Left renal cortex interstitium (tissue), 4 donors: ENCODE data around the gene NEURL1B. TPM values are rescaled to one million over a fixed set of nuclear protein-coding genes. Genes with fewer than 3 reads are reported as not detected.
A peak's percentile ranks its signal among the peaks of the same experiment; 100 is the strongest.

ENCODE experiments used
- DNase-seq, 4 donors: peaks; one replicate each; pipeline ENCODE4 v3.0.0-alpha.2; 2013; ENCODE audit warnings: low read depth in 4 of 4, low spot score in 2 of 4, missing footprints in 1 of 4
- polyA plus RNA-seq, 4 donors: library from polyadenylated mRNA; unstranded; fragments of 120-200 nt; gene quantifications; one replicate each; pipeline ENCODE4 v1.2.1, GENCODE V29; 2013; ENCODE audit not compliant: insufficient read length in 4 of 4

NEURL1B gene
- polyA plus RNA-seq, 4 donors: 13.6 to 17.0 (median 15.4) TPM

- DNase-seq: no peak
Measured at GRCh38 chr5:172607213-172607793, 33.8 kb upstream of the NEURL1B start.

DNA sequence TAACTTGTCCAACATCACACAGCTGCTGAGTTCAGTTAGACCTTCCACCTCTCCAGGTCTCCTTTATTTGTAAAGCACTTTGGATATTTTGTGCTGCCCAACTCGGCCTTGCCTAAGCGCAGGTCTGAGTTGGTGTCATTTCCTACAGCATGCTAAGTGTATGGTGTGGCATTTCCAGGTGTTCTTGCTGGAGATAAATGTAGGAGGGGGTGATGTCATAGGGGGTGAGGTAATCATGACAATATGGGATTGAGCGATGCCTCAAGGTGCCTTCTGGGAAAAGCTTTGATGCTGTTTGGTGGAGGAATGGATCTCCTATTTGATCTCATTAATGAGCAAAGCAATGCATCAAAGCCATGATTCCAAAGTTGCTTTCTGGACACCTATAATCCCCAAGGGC, 32.3 kb upstream of the NEURL1B start:
- no peak for DNase-seq

GRCh38 chr5:172610643-172611042, 30.4 kb upstream of the NEURL1B start:
- no peak for DNase-seq

GRCh38 chr5:172611913-172612312, 29.1 kb upstream of the NEURL1B start:
- no peak for DNase-seq

- no peak for DNase-seq
Measured at GRCh38 chr5:172612771-172613170, 28.3 kb upstream of the NEURL1B start.

DNA sequence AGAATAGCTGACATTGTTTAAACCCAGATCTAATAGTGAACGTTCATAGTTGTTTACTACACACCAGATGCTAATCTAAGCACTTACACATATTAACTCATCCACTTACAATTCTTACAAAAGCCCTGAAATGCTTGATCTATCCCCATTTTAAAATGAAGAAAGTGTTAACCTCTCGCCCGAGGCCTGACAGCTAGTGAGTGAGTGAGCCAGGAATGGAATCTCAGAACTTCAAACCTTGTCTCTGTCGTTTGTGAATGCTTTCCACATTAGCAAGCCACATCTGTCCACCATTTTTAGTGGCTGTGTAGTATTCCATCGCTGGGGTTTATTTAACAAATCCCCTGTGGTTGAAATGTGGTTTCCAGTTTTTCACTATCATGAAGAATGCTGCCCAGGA, 24.9 kb upstream of the NEURL1B start:
- DNase-seq: no peak

DNA sequence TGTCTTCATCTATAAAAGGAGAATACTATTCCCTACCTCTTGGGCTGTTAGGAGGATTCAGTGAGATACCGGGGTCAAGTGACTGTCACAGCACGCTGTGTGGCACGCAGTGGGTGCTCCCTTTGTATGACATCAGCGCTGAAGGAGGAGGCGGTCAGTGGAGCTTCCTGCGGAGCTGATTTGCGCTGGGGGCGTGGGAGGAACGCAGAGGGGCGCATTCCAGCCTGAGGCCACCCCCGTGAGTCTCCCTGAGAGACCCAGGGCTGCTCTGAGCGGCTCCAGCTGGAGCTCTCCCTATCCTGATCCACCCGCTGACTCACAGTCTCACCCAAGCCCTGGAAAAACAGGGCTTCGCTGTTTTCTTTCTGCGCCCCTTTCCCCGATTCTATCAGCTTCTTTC, 24.3 kb upstream of the NEURL1B start:
- peak in 2 of 4 donors; percentile 54 to 62 for DNase-seq

GRCh38 chr5:172617817-172618216, 23.2 kb upstream of the NEURL1B start:
- DNase-seq: no peak

- DNase-seq: no peak
Measured at GRCh38 chr5:172618574-172619365, 22.3 kb upstream of the NEURL1B start.

DNA sequence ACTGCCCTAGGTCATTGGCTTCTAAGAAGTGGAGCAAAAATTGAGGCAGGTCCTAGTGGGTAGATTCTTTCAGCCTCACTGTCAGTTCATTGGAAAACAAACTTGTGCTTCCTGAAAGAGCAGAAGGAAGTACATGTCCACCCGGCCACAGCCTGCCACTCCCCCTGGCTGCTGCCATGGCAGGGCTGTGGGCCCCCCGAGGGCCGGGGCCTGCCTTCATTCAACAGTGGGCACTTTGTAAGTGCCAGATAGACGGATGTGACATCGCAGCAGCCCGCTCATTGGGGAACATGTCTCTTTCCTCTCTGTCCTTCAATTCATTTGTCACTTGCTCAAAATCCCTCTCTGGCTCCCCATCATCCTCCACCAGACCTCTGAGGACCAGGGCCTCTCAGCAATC, 20.6 kb upstream of the NEURL1B start:
- DNase-seq: no peak

DNA sequence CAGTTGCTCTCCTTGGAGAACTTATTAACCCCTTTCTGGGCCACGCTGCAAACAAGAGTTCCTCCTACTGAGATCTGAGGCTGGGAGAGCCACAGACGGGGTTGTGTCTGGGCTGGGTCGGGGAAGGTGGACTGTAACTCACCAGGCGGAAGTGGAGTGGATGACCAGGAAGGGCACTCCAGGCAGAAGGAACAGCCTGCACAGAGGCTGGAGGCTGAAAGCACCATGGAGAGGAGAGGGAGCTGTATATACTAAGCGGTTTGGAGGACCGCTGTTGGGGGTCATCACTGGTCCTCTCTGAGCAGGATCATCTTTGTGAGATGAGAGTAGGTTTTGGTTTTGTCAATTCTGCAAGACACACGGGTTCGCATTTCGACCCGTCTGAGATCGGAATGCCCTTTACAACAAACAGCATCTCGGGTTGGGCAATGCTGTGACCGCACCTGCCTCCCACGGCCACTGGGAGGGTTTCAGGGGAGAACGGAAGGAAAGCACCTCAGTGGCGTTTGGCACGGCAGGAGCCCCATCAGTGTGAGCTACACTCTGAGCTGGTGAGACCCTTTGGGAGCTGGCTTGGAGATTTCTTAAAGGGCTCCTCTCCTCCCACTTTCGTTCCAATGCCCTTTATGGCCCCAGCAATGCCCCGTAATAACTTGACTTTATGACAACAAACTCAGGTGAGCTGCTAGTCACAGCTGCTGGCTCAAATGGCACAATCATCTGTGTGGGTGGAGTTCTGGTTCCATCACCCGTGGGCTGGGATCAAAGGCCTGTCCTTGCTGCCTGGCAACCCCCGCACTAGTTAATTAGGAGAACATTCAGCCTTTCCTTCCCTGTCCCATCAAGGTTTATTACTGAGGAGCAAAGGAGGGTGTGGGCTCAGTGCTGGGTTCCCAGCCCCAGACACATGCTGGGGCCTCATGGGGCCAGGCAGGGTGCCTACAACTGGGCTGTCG, 18.7 kb upstream of the NEURL1B start:
- DNase-seq: no peak

DNA sequence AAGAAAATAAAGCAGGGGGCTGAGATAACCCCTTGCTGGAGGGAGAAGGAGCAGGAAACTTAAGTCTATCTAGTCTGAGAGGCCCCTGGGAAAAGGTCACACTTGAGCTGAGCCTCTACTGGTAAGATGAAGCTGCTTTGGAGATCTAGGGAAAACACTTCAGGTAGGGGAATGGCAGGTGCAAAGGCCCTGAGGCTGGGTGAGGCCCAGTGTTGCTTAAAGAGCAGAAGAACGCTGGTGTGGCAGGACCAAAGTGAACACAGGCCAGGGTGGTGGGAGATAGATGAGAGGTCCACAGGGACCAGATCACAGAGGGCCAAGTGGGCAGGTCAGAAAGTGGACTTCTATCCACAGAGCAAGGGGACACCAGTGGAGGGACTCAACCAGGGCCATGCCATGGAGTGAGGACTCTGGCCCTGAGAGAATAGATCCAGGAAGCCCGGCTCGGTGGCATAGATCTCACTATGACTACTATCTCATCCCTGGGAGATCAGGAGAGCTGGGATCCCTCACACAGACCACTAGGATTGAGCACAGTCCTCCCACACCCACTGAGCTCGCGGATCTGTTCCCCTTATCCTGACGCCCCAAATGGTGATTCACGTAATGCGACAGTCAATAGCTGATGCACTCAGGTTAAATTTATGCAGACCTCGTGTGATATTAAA, 17.6 kb upstream of the NEURL1B start:
- no peak for DNase-seq

GRCh38 chr5:172624083-172624995, 16.7 kb upstream of the NEURL1B start:
- DNase-seq: no peak

GRCh38 chr5:172624996-172625964, 15.8 kb upstream of the NEURL1B start:
- DNase-seq: no peak

DNA sequence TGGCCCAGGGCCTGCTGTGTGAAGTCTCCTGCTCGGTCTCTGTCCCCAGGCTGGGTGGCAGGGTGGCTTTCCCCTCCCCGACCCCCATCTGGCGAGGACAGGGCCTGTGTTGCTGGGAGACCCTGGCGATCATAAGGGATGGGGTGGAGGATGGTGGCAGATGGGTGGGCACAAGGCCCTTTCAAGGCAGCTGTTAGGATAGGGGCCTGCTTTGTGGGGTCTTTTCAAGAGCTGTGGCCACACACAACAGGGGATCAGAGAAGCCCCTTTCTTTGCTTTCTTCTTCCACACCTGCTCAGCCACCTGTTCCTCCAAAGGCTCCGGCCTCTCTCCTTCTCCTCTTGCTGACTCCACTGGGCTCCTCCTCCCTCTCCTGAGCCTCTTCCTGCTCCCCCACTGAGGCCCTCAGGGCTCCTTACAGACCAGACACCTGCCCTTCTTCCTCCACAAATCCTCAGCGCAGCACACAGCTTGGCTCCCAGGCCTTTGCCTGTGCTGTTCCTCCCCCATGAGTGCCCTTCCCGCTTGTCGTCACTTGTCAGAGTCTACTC, 15.0 kb upstream of the NEURL1B start:
- DNase-seq: no peak

- no peak for DNase-seq
Measured at GRCh38 chr5:172630082-172630481, 11.0 kb upstream of the NEURL1B start.

GRCh38 chr5:172630482-172630881, 10.6 kb upstream of the NEURL1B start:
- no peak for DNase-seq

- DNase-seq: no peak
Measured at GRCh38 chr5:172630986-172631385, 10.1 kb upstream of the NEURL1B start.
